K562 (cell line): ENCODE data around the gene IQCC. TPM values are rescaled to one million over a fixed set of nuclear protein-coding genes. Genes with fewer than 3 reads are reported as not detected.
A peak's percentile ranks its signal among the peaks of the same experiment; 100 is the strongest.

Source experiments
- ERF ChIP-seq: fragments of 450-650 bp; formaldehyde crosslinking; IDR thresholded peaks from 2 replicates; pipeline ENCODE4 v1.4.0; 2020; ENCODE audit warnings: mild to moderate bottlenecking, mixed read lengths
- HEY1 ChIP-seq: fragments of 250-450 bp; sonication (Bioruptor Pico); IDR thresholded peaks from 2 replicates; pipeline ENCODE4 v1.5.0; 2020; ENCODE audit warnings: mild to moderate bottlenecking, moderate library complexity, borderline replicate concordance
- IRF2 ChIP-seq: sonication (generic); formaldehyde crosslinking; IDR thresholded peaks from 2 replicates; pipeline ENCODE4 v1.8.1; 2022; ENCODE audit warnings: mild to moderate bottlenecking, missing genetic modification reagents
- MBD2 ChIP-seq: sonication (generic); IDR thresholded peaks from 2 replicates; pipeline ENCODE4 v1.6.1; 2016; ENCODE audit warnings: low read depth, borderline replicate concordance
- MCM7 ChIP-seq, 2 experiments: fragments of 450-650 bp; IDR thresholded peaks; 2 replicates each; pipeline ENCODE4 v1.6.1; 2016 to 2018
- PHB2 ChIP-seq: fragments of 450-650 bp; IDR thresholded peaks from 2 replicates; pipeline ENCODE4 v1.6.1; 2017; ENCODE audit warnings: low read depth
- RERE ChIP-seq: sonication (generic); formaldehyde crosslinking; IDR thresholded peaks from 2 replicates; pipeline ENCODE4 v1.8.0; 2023; ENCODE audit warnings: missing genetic modification reagents, mild to moderate bottlenecking, borderline replicate concordance
- RFX1 ChIP-seq: fragments of 450-650 bp; IDR thresholded peaks from 2 replicates; pipeline ENCODE4 v1.6.1; 2016; ENCODE audit warnings: mild to moderate bottlenecking, moderate library complexity
- RHOXF2B ChIP-seq: fragments of 250-450 bp; sonication (Bioruptor Pico); conservative IDR thresholded peaks from 2 replicates; pipeline ENCODE4 v1.5.1; 2021
- SP2 ChIP-seq: IDR thresholded peaks from 2 replicates; pipeline ENCODE4 v1.6.1; 2011; ENCODE audit warnings: mild to moderate bottlenecking, low read depth, low read length, moderate library complexity; ENCODE audit not compliant: poor library complexity, severe bottlenecking; ENCODE audit errors: extremely low read depth
- ZNF140 ChIP-seq: fragments of 250-450 bp; sonication (Bioruptor Pico); IDR thresholded peaks from 2 replicates; pipeline ENCODE4 v1.8.0; 2021; ENCODE audit warnings: moderate library complexity, mild to moderate bottlenecking, inconsistent platforms
- ZNF274 ChIP-seq: IDR thresholded peaks from 2 replicates; pipeline ENCODE4 v1.6.1; 2011; ENCODE audit warnings: low read depth, mild to moderate bottlenecking, low read length, moderate library complexity, borderline replicate concordance
- ZNF75A ChIP-seq: fragments of 450-650 bp; formaldehyde crosslinking; IDR thresholded peaks from 2 replicates; pipeline ENCODE4 v1.4.0; 2020; ENCODE audit warnings: mild to moderate bottlenecking
- polyA plus RNA-seq, 8 experiments: library from polyadenylated mRNA; depleted of rRNA in 4 of 8; stranded (reverse) in 5 of 8; unstranded in 3 of 8; fragments of >200 nt; fragmentation: Nextera tagmentation in 2 of 8; fragmentation: Illumina TruSeq in 1 of 8; extraction: Ambion mirVana in 2 of 8; extraction: Trizol in 1 of 8; gene quantifications; 2 replicates each; pipeline versions ENCODE4 v1.2.1 to v1.2.3, GENCODE V29; 2011 to 2014; ENCODE audit warnings: inconsistent platforms in 1 of 8, missing spikeins in 1 of 8
- total RNA-seq, 7 experiments: library from RNA; depleted of rRNA in 6 of 7; stranded (reverse); fragments of >200 nt in 6 of 7; fragmentation: Illumina TruSeq in 2 of 7; extraction: Trizol in 2 of 7; gene quantifications; 2 replicates each; pipeline versions ENCODE4 v1.2.1 to v1.2.3, GENCODE V29; 2011 to 2021; ENCODE audit warnings: low replicate concordance in 1 of 7
- TF ChIP-seq, protein P1 (sequence below): fragments of 200-800 bp; sonication (Bioruptor generic); IDR thresholded peaks from 2 replicates; pipeline ENCODE4 v1.6.1; 2016; ENCODE audit warnings: missing genetic modification characterization, missing compliant biosample characterization
- TF ChIP-seq, protein P2 (sequence below): sonication (generic); formaldehyde crosslinking; IDR thresholded peaks from 2 replicates; pipeline ENCODE4 v1.8.1; 2023; ENCODE audit warnings: mild to moderate bottlenecking, missing genetic modification reagents
- TF ChIP-seq, protein P3 (sequence below): fragments of 450-650 bp; formaldehyde crosslinking; IDR thresholded peaks from 2 replicates; pipeline ENCODE4 v1.4.0; 2020; ENCODE audit warnings: mild to moderate bottlenecking, moderate library complexity

The IQCC gene
- total and polyA plus RNA-seq, 9 of the 15 experiments (the other 6 are each of a cell fraction or from before 2014, with no cell fraction given): 8.1 to 16.5 (median 10.7) TPM

- no peak for TF ChIP-seq RERE (CRISPR knock-in tag)
- TF ChIP-seq IRF2 (CRISPR knock-in tag): no peak
- no peak for TF ChIP-seq RFX1
- TF ChIP-seq HEY1 (CRISPR knock-in tag): no peak
- TF ChIP-seq RHOXF2B (CRISPR knock-in tag): 0 out of 2 replicates have a peak, but pooled peaks have one; percentile 43
- no peak for TF ChIP-seq ZNF75A
- TF ChIP-seq MBD2: no peak
- TF ChIP-seq PHB2: no peak
- no peak for TF ChIP-seq SP2
- TF ChIP-seq, protein P1, sequence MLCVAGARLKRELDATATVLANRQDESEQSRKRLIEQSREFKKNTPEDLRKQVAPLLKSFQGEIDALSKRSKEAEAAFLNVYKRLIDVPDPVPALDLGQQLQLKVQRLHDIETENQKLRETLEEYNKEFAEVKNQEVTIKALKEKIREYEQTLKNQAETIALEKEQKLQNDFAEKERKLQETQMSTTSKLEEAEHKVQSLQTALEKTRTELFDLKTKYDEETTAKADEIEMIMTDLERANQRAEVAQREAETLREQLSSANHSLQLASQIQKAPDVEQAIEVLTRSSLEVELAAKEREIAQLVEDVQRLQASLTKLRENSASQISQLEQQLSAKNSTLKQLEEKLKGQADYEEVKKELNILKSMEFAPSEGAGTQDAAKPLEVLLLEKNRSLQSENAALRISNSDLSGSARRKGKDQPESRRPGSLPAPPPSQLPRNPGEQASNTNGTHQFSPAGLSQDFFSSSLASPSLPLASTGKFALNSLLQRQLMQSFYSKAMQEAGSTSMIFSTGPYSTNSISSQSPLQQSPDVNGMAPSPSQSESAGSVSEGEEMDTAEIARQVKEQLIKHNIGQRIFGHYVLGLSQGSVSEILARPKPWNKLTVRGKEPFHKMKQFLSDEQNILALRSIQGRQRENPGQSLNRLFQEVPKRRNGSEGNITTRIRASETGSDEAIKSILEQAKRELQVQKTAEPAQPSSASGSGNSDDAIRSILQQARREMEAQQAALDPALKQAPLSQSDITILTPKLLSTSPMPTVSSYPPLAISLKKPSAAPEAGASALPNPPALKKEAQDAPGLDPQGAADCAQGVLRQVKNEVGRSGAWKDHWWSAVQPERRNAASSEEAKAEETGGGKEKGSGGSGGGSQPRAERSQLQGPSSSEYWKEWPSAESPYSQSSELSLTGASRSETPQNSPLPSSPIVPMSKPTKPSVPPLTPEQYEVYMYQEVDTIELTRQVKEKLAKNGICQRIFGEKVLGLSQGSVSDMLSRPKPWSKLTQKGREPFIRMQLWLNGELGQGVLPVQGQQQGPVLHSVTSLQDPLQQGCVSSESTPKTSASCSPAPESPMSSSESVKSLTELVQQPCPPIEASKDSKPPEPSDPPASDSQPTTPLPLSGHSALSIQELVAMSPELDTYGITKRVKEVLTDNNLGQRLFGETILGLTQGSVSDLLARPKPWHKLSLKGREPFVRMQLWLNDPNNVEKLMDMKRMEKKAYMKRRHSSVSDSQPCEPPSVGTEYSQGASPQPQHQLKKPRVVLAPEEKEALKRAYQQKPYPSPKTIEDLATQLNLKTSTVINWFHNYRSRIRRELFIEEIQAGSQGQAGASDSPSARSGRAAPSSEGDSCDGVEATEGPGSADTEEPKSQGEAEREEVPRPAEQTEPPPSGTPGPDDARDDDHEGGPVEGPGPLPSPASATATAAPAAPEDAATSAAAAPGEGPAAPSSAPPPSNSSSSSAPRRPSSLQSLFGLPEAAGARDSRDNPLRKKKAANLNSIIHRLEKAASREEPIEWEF: 0 out of 2 replicates have a peak, but pooled peaks have one; percentile 28
- peak; percentile 60; the same call in 1 of the 2 replicates for TF ChIP-seq ZNF140 (CRISPR knock-in tag)
- TF ChIP-seq ERF (CRISPR knock-in tag): peak; percentile 83
- no peak for TF ChIP-seq ZNF274
- TF ChIP-seq, protein P2, sequence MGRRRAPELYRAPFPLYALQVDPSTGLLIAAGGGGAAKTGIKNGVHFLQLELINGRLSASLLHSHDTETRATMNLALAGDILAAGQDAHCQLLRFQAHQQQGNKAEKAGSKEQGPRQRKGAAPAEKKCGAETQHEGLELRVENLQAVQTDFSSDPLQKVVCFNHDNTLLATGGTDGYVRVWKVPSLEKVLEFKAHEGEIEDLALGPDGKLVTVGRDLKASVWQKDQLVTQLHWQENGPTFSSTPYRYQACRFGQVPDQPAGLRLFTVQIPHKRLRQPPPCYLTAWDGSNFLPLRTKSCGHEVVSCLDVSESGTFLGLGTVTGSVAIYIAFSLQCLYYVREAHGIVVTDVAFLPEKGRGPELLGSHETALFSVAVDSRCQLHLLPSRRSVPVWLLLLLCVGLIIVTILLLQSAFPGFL (CRISPR knock-in tag): no peak
- TF ChIP-seq, protein P3, sequence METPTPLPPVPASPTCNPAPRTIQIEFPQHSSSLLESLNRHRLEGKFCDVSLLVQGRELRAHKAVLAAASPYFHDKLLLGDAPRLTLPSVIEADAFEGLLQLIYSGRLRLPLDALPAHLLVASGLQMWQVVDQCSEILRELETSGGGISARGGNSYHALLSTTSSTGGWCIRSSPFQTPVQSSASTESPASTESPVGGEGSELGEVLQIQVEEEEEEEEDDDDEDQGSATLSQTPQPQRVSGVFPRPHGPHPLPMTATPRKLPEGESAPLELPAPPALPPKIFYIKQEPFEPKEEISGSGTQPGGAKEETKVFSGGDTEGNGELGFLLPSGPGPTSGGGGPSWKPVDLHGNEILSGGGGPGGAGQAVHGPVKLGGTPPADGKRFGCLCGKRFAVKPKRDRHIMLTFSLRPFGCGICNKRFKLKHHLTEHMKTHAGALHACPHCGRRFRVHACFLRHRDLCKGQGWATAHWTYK: peak; percentile 58; the same call in 1 of the 2 replicates
- TF ChIP-seq MCM7 (IDR thresholded peaks at IDR 0.05): no peak
Observed at GRCh38 chr1:32179193-32179442, 26.4 kb upstream of the IQCC start (continued).
